GM19099 (cell line): ENCODE measurements around the gene MYH10.

Experiments
- POLR2A ChIP-seq: IDR thresholded peaks from 3 replicates; pipeline ENCODE4 v1.6.1; 2011; ENCODE audit warnings: low read depth; ENCODE audit not compliant: insufficient read length; ENCODE audit errors: extremely low read depth

Gene MYH10

DNA sequence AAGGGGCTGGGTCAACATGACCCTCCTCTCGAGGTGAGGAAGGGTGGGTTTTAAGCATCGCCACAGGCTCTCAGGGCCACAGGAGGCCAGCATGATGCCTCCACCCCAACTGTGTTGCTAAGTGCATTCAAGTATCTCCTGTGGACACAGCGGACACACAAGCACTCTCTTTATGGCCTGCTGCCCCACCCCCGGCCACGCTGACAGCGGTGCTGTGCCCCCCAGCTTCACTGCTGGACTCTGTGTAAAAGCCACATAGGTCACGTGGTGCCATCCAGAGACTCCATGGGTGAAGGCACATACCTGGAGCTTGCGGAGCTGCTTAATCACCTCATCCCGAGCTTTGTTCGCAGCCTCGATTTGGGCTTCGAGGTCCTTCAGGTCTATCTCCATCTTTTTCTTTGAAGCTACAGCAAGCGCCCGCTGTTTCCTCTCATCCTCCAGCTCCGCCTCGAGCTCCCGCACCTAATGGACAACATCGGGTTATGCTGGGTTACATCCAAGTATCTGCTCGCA, 143.3 kb downstream of the MYH10 start:
- no peak for TF ChIP-seq POLR2A

- TF ChIP-seq POLR2A = no peak
Measured at GRCh38 chr17:8485491-8485890, 145.0 kb downstream of the MYH10 start.

GRCh38 chr17:8484465-8484864, 146.1 kb downstream of the MYH10 start:
- no peak for TF ChIP-seq POLR2A

DNA sequence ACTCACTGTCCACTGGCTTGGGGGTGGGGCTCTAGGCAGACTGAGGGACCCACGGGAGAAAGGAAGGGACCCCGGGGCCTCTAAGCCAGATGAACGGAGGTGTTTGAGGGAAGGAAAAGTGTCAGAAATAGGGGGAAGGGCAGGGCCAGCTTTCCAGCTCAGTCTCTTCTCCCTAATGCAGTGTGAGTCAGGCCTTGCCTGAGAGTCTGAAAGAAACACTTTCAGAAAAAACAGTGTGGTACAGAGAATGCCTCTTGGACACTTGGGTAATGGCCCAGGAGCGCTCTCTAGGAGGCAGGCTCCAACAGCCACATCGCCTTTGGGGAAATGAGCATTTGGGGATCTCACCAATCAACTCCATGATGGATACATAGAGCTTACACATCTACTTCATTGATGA, 148.0 kb downstream of the MYH10 start:
- TF ChIP-seq POLR2A = no peak

DNA sequence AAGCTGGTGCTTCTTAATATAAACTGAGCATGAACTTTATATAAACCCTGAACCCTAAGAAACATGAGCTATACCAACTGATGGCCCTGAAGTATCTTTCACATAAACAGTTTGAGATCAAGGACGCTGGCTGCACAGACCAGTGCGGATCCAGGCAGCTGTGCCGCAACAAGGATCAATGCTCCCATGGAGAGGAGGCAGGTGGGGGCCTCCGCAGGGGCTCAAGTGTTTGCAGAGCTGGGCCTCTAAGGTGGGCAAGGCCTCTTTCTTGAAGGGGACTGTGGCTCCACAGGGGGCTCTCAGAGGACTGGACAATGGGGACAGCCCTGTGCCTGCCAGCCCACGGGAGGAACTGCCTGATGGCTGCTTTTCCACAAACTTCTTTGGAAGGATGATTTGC, 148.8 kb downstream of the MYH10 start:
- no peak for TF ChIP-seq POLR2A

GRCh38 chr17:8481089-8481488, 149.4 kb downstream of the MYH10 start:
- no peak for TF ChIP-seq POLR2A

GRCh38 chr17:8480011-8480976, 150.2 kb downstream of the MYH10 start:
- no peak for TF ChIP-seq POLR2A

DNA sequence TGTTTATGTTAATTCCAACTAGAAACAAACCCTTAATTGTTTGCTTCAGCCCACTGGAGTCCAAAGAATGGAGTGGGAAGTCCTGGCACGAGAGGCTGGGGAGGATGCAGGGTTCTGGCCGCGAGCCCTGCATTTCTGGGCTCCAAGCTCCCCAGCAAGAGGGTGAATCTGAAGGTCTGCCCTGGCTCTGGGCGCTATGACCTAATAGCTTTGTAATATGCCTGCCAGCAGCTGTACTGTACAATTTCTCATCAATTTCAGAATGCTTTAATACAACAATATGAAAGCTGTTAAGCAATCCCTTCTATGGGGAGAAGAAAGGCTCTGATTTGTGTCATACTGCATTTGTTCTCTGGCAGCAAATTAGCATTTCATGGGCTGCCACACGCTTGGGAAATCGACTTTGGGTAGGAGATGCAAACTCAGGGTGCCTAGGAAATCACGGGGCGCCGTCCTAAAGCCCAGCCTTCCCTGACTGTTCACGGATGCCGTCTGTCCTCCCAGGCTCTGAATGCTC, 151.0 kb downstream of the MYH10 start:
- TF ChIP-seq POLR2A = no peak

- TF ChIP-seq POLR2A = no peak
Measured at GRCh38 chr17:8477715-8478441, 152.6 kb downstream of the MYH10 start.

DNA sequence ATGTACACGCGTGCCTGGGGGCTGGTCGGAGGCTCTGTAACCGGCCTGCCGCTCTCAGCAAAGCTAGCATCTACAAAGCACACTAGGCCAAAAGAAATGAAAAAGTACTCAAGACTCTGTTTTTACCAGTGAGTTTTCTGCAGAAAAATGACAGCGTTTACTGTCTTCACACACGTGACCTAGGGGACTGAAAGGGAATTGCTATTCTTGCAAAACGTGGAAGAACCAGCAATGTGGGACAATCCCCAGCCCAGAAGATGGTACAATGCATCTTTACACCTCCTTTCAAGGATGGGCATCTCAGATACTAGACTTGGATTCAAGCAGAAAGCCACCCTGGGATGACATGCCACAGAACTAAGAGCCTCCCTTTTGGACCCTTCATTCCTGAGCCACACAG, 153.4 kb downstream of the MYH10 start:
- no peak for TF ChIP-seq POLR2A

DNA sequence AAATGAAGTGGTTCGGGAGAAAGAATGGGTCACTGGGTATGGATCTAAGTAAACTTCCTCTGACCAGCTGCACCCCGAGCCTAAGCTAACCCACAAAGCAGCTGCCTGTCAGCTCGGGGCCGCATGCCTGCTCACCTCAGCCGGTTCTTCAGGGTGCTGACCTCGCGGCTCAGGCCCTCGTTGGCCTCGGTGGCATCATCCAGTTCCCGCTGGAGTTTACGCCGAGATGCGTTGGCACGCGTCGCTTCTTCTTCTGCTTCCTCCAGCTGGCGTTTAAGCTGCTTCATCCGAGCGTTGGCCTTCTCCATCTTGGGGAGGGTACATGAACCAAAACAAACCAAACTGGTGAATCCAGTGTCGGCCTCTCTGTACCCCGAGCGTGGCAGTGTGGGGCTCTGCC, 153.8 kb downstream of the MYH10 start:
- no peak for TF ChIP-seq POLR2A

GRCh38 chr17:8475781-8476180, 154.7 kb downstream of the MYH10 start:
- no peak for TF ChIP-seq POLR2A

- TF ChIP-seq POLR2A = no peak
Measured at GRCh38 chr17:8475227-8475626, 155.3 kb downstream of the MYH10 start.

DNA sequence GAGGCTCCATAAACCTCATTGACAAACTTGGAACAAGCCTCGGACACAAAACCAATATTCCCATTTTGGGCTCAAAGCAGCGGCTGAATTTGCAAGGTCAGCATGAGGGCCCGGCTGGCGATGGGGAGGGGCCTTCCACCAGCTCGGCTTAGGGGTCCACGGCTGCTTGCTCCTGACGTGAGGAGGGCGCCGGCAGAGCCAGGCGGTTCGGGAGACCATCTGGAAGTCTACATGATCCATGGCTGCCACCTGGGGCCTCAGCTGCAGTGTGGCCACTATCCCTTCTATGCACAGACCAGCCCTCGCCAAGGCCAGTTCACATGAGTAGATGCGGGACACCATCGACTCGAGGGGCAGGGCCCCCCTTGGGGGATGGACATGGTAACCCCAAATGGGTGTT, 155.7 kb downstream of the MYH10 start:
- TF ChIP-seq POLR2A = no peak

- no peak for TF ChIP-seq POLR2A
Measured at GRCh38 chr17:8473451-8474192, 156.9 kb downstream of the MYH10 start.
